GM19023 (cell line): ENCODE results near the gene NUF2.

Experiments used
- ATAC-seq: cut with Tn5 transposase; IDR thresholded peaks from one replicate; pipeline ENCODE4 v1.9.1; 2021; ENCODE audit warnings: mild to moderate bottlenecking, moderate library complexity; ENCODE audit not compliant: unreplicated experiment

Gene NUF2

DNA sequence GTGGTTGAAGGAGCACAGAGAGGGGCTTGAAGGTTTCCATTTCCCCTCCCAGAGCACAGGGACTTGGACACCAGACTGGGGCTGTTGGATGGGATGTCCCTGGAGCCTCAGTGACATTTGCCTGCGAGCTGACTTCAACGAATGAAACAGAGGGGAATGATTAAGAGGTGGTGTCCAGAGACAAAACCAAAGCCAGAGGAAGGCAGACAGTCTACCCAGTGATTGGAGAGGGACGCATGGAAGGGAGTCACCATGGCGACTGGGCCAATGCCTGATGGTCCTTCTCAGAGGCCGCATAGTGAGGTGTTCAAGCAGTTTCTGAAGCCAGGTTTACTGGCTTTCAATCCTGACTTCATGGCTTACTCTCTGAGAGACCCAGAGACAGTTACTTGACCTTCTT is 77.2 kb downstream of the NUF2 start:
- no peak for ATAC-seq

DNA sequence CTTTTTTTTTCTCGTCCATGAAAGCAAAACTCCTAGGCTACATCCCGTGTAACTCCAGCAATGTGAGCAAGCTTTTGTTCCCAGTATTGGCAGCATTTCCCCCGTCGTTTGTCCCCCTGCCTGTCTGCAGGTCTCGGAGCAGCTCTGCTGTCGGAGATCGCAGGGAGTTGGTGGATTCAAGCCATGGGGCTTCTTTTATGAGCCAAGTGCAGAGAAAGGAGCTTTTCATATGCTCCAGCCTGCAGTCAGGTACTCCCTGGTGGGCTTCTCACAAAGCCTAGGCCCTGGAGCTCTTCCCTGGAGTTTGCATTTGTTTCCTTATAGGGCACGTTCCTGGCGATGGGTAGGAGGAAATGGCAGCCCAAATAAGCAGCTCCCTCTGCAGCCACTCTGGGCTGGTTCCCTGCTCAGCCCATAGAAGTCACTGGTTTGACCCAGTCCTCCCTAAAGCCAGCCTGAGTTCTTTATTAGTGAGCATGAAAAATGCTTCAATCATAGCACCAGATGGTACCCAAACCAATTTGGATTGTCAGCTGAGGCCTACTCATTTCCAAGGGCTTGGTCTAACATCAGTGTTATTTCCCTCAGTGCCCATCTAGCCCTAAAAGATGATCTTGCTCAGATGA is 78.3 kb downstream of the NUF2 start:
- no peak for ATAC-seq

DNA sequence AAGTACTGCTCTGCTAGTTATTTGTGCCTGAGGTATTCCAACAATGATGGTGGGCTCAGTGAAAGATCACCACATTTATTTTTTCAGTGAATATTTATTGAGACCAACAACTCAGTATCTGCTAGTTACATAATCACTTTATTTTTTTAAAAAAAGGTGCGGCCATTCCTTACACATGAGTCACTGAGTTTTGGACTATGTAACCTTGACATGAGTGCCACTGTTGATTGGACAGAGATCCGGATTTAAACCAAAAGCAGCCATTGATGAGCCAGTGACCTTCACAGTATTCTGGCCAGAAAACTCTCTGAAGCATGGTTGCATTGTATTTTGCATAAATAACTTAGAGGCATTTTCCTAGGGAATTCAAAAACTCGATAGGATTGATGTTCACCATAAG is 79.5 kb downstream of the NUF2 start:
- ATAC-seq = no peak
